Measurements from ENCODE around the gene RSAD1.

RSAD1 gene

DNA sequence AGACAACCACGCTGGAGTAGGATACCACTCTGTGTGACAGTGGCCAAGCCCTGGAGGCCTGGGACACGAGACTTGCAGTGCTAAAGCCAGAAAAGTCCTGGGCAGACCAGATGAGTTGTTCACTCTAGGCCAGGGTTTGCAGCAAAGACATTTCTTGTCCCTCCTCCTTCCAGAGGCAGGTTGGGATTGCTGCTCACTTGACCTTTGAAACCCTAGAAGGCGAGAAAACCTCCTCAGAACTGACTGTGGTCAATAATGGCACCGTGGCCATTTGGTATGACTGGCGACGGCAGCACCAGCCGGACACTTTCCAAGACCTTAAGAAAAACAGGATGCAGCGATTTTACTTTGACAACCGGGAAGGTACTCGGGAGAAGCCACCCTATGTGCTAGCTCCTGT lies 44.1 kb downstream of the RSAD1 start:
- DNase-seq: no peak

DNA sequence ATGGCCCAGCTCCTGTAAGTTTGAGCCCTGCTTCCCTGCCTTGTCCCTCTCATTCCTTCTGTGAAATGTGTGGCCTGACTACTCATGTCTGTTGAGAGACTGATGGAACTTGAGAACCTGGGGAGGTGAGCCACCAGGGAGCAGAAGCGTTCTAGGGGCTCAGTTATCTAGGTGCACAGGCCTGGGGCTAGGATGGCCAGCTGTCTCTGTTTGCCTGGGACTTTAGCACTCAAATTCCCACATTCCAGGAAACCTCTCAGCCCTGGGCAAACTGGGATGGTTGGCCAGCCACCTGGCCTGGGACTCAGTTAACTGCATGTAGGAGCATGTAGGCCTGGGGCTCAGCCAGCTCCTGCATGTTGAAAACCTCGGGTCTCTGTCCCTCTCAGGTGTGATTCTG lies 44.5 kb downstream of the RSAD1 start:
- DNase-seq: no peak

DNA sequence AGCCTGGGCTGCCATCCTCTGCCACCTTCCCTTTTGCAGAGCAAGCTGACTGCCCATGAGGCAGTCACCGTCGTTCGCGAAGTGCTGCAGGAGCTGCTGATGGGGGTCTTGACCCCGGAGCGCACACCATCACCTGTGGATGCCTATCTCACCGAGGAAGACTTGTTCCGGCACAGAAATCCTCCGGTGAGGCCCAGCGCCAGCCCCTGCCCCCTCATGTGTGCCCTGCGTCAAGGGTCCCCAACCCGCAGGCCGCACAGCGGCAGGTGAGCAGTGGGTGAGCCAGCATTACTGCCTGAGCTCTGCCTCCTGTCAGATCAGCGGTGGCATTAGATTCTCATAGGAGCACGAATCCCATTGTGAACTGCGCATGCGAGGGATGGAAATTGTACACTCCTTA lies 46.2 kb downstream of the RSAD1 start:
- no peak for DNase-seq

DNA sequence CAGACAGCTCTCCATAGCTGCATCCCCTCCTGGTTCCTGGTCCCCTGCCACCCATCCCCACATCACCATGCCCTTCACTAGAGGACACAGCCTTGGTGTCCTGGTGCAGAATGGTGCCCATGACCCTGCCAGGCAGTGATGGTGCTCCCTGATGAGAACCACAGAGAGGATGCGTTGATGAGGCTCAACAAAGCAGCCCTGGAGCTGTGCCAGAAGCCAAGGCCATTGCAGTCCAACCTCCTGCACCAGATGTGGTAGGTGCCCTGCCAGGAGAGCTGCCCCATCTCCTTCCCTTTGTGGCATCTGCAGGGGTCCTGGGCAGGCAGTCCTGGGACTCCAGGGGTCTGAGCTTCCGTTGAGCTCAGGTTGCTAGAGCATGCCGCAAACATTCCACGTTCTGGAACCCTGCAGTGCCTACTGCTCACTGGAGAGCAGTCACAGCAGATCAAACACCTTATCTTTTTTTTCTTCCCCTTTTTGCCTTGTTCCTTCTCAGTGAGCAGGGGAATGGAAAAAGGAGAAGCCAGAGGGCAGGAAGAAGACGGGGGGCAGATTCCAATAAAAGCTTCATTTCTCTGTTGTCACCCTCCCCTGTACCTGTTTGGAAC lies 48.6 kb downstream of the RSAD1 start:
- DNase-seq: no peak

DNA sequence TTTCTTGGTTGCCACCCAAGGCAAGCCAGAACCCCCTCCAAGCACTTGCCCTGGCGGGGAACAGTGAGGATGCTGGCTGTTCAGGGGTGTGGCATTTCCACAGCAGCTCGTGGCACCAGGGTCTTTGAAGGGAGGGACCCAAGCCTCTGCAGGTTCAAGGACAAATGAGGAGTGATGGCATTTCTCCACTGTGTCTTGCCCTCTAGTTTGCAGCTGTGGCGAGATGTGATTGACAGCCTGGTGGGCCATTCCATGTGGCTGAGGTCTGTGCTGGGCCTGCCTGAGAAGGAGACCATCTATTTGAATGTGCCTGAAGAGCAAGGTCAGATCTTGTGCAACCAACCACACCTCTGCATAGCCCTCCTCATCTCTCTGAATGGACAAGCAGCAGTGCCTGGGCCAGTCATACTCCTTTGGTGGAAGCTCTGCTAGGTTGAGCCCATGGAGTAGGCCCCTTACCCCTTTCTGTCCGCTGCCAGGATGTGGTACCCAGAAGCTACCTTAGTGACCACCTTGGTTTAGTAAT lies 49.4 kb downstream of the RSAD1 start:
- DNase-seq: no peak

DNA sequence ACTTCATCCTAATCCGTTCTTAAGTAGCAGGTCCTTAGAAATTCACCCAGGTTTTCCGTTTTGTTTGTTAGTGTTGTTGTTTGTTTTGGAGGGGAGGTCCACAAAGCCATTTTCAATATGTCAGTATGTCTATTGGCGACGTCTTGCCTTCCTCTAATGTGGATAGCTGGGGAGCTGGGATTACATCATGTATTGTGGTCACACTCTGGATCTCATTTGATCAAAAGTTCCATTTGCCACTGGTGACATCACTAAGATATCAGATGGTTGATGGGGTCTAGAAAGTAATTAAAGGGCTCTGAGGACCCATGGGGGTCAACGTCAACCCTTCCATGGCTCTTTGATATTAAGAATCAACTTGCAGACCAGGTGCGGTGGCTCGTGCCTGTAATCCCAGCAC lies 51.2 kb downstream of the RSAD1 start:
- DNase-seq: no peak

DNA sequence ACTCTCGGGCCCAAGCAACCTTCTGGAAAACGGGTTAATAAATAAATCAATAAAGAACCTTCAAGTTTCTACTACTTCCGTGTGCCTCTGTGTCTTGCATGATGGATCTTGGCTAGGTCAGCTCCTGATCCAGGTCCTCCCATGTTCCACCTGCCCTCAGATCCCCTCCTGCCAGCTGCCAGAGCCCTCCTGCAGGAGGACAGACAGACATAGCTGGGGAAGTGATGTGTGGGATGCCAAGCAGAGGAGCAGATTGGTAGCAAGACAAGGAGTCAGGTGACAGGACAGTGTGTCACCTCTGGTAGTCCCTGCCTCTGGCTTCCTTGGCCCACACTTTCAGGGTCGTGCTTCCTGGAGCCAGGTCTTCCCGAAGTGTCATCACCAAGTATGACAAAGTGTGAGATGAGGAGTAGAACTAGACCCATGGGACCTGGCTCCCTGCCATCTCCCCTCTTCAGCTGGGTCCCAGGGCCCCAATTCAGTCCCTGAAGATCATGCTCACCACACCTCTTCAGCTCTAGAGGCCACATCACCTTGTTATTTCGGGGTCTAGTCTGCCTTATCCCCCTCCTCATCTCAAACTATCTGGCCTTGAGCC lies 52.9 kb downstream of the RSAD1 start:
- no peak for DNase-seq

DNA sequence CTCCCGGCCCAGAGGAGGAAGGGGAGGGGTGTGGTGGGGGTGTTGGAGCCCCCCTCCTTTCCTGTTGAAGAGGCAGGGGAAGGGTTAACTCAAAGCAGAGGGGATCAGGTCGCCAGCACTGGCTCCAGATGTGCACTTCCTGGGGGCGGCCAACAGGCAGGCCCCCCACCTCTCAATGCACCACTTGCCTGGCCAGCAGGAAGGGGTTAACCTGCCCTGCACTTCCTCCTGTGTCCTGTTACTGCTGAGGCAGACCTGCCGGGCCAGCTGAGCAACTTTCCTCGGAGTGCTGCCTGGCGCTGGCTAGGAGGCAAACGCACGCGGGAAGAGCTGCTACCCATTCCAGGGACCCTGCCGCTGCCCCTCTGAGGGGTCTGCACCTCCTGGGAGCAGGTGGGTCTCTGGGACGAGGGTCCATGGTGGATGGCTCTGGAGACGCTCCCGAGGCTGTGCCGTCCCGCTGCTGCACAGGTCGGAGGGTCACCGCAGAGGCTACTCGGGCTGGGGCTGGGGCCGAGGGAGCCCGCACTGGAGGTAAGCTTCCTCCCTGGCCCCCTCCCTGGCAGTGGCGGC lies 53.9 kb downstream of the RSAD1 start, which contains the start of gene EPN3:
EPN3 (plus strand) TSS at position 284 of the 573 bp plus-strand sequence. CDS start 3,822 bp downstream, outside the sequence.
- DNase-seq: no peak

DNA sequence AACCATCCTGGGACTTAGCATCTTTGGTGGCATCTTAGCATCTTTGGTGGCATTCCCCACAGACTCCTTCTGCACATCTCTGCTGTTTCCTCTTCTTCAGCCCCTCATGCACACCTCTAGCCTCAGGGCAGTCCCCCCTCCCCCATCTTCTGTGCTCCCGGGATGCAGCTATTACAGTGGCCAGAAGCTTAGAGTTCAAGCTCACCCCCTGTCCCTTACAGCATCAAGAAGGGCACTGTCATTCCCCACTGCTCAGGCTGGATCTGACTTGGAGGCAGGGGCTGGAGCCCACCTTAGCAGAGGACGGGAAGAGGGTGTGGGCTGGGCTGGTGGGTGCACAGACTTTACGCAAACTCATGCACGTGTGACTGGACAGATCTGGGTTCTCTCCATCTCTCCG lies 54.5 kb downstream of the RSAD1 start:
- no peak for DNase-seq

DNA sequence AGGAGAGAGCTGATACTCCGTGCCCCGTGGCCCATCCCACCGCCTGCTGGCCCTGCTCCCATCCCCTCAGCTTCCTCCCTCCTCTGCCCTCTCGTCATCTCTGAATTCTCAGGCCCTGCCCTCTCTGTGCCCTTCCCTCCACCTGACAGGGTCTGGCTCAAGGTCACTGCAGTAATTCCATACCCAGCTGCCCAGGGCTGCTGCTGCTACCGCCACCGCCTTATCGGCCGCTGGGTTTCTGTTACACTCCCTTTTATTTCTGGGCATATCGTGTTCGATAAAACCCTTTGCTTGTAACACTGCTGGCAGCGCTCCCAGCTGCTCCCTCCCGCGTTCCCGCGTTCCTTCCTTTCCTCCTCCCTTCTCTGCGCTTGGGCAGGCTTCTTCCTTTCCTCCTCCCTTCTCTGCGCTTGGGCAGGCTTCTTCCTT lies 55.1 kb downstream of the RSAD1 start:
- no peak for DNase-seq

DNA sequence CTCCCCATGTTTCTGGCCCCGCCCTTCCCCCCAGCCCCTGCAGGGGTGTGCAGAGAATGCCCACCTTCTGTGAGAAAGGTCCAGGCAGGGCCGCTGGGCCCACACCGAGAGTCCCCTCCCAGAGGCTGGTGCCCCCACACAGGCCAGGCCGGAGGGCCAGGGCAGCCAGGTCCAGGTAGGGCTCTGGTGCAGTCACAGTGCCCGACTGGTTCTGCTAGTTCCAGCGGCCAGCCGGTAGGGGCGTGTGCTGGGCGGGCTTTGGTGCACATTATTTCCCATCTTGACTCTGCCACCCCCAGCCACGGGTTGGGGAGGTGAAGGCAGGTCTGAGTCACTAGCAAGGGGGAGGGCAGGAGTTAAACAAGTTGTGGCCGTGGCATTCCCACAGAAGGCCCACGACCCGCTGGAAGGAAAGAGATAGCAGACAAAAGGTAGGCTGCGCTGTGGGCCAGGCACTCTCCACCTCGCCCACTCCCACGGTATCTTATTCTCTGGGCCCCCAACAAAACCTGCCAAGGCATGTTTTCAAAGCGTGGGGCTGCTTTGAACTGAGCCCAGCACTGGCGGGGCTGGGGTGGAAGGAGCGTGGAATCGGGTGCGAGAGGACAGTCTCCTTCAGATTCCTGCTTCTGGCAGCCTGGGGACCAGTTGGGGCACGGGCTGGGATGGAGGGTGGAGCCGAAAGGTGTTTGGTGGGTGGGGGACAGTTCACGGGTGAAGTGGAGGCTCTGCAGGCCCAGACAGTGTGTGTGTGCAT lies 55.7 kb downstream of the RSAD1 start:
- DNase-seq: no peak

DNA sequence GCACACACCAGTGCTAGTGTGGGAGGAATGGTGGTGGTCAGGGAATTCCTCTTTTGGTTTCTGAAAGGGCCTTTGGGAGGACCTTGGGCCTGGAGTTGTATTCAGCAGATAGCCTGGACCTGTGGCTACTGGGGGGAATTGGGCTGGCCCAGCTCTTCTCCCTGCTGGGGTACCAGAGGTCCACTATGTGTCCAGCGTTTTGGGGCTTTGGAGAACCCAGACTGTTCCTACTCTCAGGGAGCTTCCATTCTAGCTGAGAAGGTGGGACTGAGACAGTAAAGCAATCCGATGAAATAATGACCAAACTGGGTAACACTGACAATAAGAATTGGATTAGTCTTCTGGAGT lies 56.3 kb downstream of the RSAD1 start:
- DNase-seq: no peak

DNA sequence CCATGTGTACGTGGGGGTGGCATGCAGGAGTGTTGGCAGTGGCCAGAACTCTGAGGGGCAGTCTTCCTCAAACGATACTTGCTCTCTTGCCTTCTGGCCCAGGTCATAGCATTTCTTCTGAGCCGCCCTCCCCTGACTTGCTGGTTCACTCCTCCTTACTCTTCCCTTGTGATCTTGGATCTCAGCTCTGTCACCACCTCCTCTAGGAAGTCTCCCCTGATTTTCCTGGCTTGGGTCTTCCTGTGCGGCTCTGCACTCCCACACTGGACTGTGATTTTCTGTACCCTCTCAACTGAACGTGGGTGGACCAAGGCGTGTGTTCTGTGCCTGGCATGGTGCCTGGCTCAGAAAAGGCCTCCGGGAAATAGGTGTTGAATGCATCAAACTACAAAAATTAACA lies 56.7 kb downstream of the RSAD1 start:
- DNase-seq: no peak

Measured in activated CD8-positive, alpha-beta memory T cell treated with anti-CD3 and anti-CD28 coated beads for 24 hours (primary cell).